Activated CD4-positive, alpha-beta T cell treated with anti-CD3 and anti-CD28 coated beads, Interleukin-2, Interleukin-6, amounts not matched to agents 100 ng/mL and 50 ng/mL, durations not matched to agents 16 hours and 8 hours (primary cell): ENCODE measurements around the gene SAMD7.

Experiments
- DNase-seq: peaks from one replicate; pipeline ENCODE4 v3.0.0-alpha.2; 2020

Gene SAMD7

GRCh38 chr3:169914321-169914720 lies 2.9 kb downstream of the SAMD7 start:
- no peak for DNase-seq

GRCh38 chr3:169923189-169923588 lies 11.8 kb downstream of the SAMD7 start:
- no peak for DNase-seq

GRCh38 chr3:169923831-169924230 lies 12.5 kb downstream of the SAMD7 start:
- no peak for DNase-seq

- no peak for DNase-seq
These were observed 18.6 kb downstream of the SAMD7 start for GRCh38 chr3:169929830-169930519.

- DNase-seq = no peak
These were observed 19.5 kb downstream of the SAMD7 start for GRCh38 chr3:169930843-169931242.

GRCh38 chr3:169931747-169932520 lies 20.6 kb downstream of the SAMD7 start:
- DNase-seq = no peak

GRCh38 chr3:169939320-169939719 lies 27.9 kb downstream of the SAMD7 start:
- no peak for DNase-seq

GRCh38 chr3:169939751-169940150 lies 28.4 kb downstream of the SAMD7 start:
- no peak for DNase-seq

- DNase-seq = no peak
These were observed 29.3 kb downstream of the SAMD7 start for GRCh38 chr3:169940470-169941181.

- peak; percentile 70 for DNase-seq
These were observed 33.9 kb downstream of the SAMD7 start for GRCh38 chr3:169945313-169945712.

- no peak for DNase-seq
These were observed 35.0 kb downstream of the SAMD7 start for GRCh38 chr3:169946336-169946735.

- DNase-seq = no peak
These were observed 37.4 kb downstream of the SAMD7 start for GRCh38 chr3:169948559-169949448.

- DNase-seq = no peak
These were observed 40.7 kb downstream of the SAMD7 start for GRCh38 chr3:169952045-169952444.

- DNase-seq = no peak
These were observed 42.2 kb downstream of the SAMD7 start for GRCh38 chr3:169953462-169954141.

GRCh38 chr3:169954142-169954756 lies 42.9 kb downstream of the SAMD7 start:
- no peak for DNase-seq

GRCh38 chr3:169955406-169955805 lies 44.0 kb downstream of the SAMD7 start:
- DNase-seq = no peak

- no peak for DNase-seq
These were observed 52.8 kb downstream of the SAMD7 start for GRCh38 chr3:169964176-169964575.

- no peak for DNase-seq
These were observed 54.4 kb downstream of the SAMD7 start for GRCh38 chr3:169965562-169966427.

GRCh38 chr3:169966428-169966950 lies 55.1 kb downstream of the SAMD7 start, which contains the start of gene SEC62:
SEC62 (plus strand) TSS chr3:169966807; CDS start chr3:169966823, 16 bp downstream.
- DNase-seq = peak; percentile 95
